ENCODE measurements around the gene ZNF277. TPM values are rescaled to one million over a fixed set of nuclear protein-coding genes. Genes with fewer than 3 reads are reported as not detected.
A peak's percentile ranks its signal among the peaks of the same experiment; 100 is the strongest.

The ZNF277 gene
- total RNA-seq, 1 donor from 2014 or later: 31.4 TPM

DNA sequence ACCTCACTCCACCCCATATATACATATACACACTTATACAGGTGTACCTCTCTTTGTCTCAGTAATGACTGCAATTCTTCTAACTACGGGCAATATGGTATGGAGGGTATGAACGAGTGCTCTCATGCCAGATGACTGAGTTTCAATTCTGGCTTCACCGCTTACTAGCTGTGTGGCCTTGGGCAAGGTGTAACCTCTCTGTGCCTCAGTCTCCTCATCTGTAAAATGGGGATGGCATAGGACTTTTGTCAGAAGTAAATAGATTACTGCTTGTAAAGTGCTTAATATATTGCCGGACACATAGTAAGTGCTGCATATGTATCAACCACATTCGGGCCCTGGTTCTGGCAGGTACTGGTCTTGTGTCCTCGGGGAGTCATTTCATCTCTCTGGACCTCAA, 183.7 kb downstream of the ZNF277 start:
- DNase-seq (ENCODE audit: low read depth): no peak

DNA sequence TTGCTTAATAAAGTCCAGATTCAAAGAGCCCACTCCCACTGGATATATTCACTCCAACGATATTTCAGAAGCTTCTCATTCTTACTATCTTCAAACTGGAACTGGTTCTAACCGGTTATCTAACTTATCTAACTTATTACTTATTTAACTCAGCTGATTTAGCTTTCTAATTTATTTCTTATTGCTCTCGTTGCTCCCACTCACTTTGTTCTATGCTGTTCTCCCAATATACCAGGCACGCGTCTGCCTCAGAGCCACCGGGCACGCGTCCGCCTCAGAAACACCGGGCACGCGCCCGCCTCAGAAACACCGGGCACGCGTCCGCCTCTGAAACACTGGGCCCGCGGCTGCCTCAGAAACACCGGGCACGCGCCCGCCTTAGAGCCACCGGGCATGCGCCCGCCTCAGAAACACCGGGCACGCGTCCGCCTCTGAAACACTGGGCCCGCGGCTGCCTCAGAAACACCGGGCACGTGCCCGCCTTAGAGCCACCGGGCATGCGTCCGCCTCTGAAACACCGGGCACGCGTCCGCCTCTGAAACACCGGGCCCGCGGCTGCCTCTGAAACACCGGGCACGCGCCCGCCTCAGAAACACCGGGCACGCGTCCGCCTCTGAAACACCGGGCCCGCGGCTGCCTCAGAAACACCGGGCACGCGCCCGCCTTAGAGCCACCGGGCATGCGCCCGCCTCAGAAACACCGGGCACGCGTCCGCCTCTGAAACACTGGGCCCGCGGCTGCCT, 184.8 kb downstream of the ZNF277 start:
- DNase-seq (ENCODE audit: low read depth): peak; percentile 68

DNA sequence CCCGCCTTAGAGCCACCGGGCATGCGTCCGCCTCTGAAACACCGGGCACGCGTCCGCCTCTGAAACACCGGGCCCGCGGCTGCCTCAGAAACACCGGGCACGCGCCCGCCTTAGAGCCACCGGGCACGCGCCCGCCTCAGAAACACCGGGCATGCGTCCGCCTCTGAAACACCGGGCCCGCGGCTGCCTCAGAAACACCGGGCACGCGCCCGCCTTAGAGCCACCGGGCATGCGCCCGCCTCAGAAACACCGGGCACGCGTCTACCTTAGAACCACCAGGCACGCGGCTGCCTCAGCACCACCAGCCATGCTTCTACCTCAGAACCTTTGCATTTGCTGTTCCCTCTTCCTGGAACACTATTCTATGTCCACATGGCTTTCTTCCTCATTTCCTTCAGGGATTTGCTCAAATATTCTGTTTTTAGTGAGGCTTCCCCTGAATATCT, 185.4 kb downstream of the ZNF277 start:
- peak; percentile 55 for DNase-seq (ENCODE audit: low read depth)

Other genes starting within 250 kb of the ZNF277 start
- 13.2 and 16.3 TPM in 2 replicates for gene DOCK4, start 296 bp upstream of the ZNF277 start, total RNA-seq
- 64.9 and 90.7 TPM in 2 replicates for gene IFRD1, start 243.8 kb downstream of the ZNF277 start, total RNA-seq

Measured in myocyte (in vitro differentiated cells).